ACC112 (cell line): Measurements from ENCODE around the gene DOCK2.
"Not testable (repeated sequence)": the region's sequence is repeated elsewhere in the genome, so short reads cannot be mapped to it uniquely, and the experiment has no call there.

ENCODE experiments used
- H2AFZ ChIP-seq: fragments of 200-600 bp; sonication (generic); one replicate; pipeline ENCODE4 v1.6.0; 2017; ENCODE audit warnings: antibody characterized with exemption, low read length; ENCODE audit not compliant: unreplicated experiment
- H3K27ac ChIP-seq: fragments of 200-600 bp; sonication (generic); 2 replicates; pipeline ENCODE4 v1.5.1; 2014; ENCODE audit warnings: low read depth, mild to moderate bottlenecking, antibody characterized with exemption, low read length, moderate library complexity
- H3K27me3 ChIP-seq: fragments of 200-600 bp; sonication (generic); 2 replicates; pipeline ENCODE4 v1.6.1; 2014; ENCODE audit warnings: mild to moderate bottlenecking, antibody characterized with exemption, low read length, moderate library complexity, mixed read lengths; ENCODE audit not compliant: insufficient read depth
- H3K36me3 ChIP-seq: fragments of 200-600 bp; sonication (generic); 2 replicates; pipeline ENCODE4 v1.6.1; 2016; ENCODE audit warnings: mild to moderate bottlenecking, antibody characterized with exemption, low read length, moderate library complexity, mixed read lengths; ENCODE audit not compliant: insufficient read depth
- H3K4me1 ChIP-seq: fragments of 200-600 bp; sonication (generic); one replicate; pipeline ENCODE4 v1.6.1; 2016; ENCODE audit warnings: low read length, mixed read lengths; ENCODE audit not compliant: insufficient read depth, unreplicated experiment, control insufficient read depth
- H3K4me3 ChIP-seq: fragments of 200-600 bp; sonication (generic); 2 replicates; pipeline ENCODE4 v1.5.1; 2014; ENCODE audit warnings: mild to moderate bottlenecking, low read depth, low read length
- H3K79me2 ChIP-seq: fragments of 200-600 bp; sonication (generic); one replicate; pipeline ENCODE4 v1.6.0; 2016; ENCODE audit warnings: low read length; ENCODE audit not compliant: control insufficient read depth, unreplicated experiment, insufficient read depth

Gene DOCK2

GRCh38 chr5:169754737-169755136 lies 117.7 kb downstream of the DOCK2 start:
- Histone ChIP-seq H3K27me3 (no peaks in the 10 kb centered on the region), H2AFZ (no peak overlapping the region), H3K36me3 (0 out of 2 replicates have a peak, but pooled peaks cover 4% of the 10 kb centered on the region), H3K79me2 (no peaks in the 10 kb centered on the region), H3K4me1 (no peaks in the 10 kb centered on the region), H3K27ac (no peak overlapping the region), H3K4me3 (no peak overlapping the region)

GRCh38 chr5:169756071-169756765 lies 119.1 kb downstream of the DOCK2 start:
- Histone ChIP-seq H3K79me2 (no peaks in the 10 kb centered on the region), H3K27ac (no peak overlapping the region), H3K4me3 (no peak overlapping the region), H3K4me1 (no peaks in the 10 kb centered on the region), H3K27me3 (no peaks in the 10 kb centered on the region), H3K36me3 (0 out of 2 replicates have a peak, but pooled peaks cover 4% of the 10 kb centered on the region), H2AFZ (no peak overlapping the region)

GRCh38 chr5:169757016-169757415 lies 119.9 kb downstream of the DOCK2 start:
- Histone ChIP-seq H3K4me3 (no peak overlapping the region), H2AFZ (no peak overlapping the region), H3K27me3 (no peaks in the 10 kb centered on the region), H3K36me3 (no peaks in the 10 kb centered on the region), H3K79me2 (no peaks in the 10 kb centered on the region), H3K4me1 (no peaks in the 10 kb centered on the region), H3K27ac (no peak overlapping the region)

GRCh38 chr5:169758886-169759285 lies 121.8 kb downstream of the DOCK2 start:
- Histone ChIP-seq H3K36me3 (no peaks in the 10 kb centered on the region), H3K27ac (no peak overlapping the region), H3K27me3 (no peaks in the 10 kb centered on the region)

GRCh38 chr5:169760229-169760628 lies 123.2 kb downstream of the DOCK2 start:
- H3K27ac ChIP-seq, result no peak overlapping the region
- no peaks in the 10 kb centered on the region for H3K79me2 ChIP-seq
- H3K27me3 ChIP-seq, result no peaks in the 10 kb centered on the region
- no peak overlapping the region for H2AFZ ChIP-seq
- peaks cover 14% of the 10 kb centered on the region for H3K4me1 ChIP-seq
- no peak overlapping the region for H3K4me3 ChIP-seq
- H3K36me3 ChIP-seq, result no peaks in the 10 kb centered on the region

More at GRCh38 chr5:169758886-169759285, 121.8 kb downstream of the DOCK2 start:
- Histone ChIP-seq H3K79me2 (no peaks in the 10 kb centered on the region), H3K4me1 (peaks cover 14% of the 10 kb centered on the region), H2AFZ (no peak overlapping the region), H3K4me3 (no peak overlapping the region)

GRCh38 chr5:169762338-169763095 lies 125.4 kb downstream of the DOCK2 start:
- Histone ChIP-seq H3K36me3 (no peaks in the 10 kb centered on the region), H3K27me3 (no peaks in the 10 kb centered on the region), H3K27ac (no peak overlapping the region), H3K4me3 (no peak overlapping the region), H3K79me2 (no peaks in the 10 kb centered on the region), H2AFZ (peak overlapping the region; percentile 46), H3K4me1 (peaks cover 14% of the 10 kb centered on the region)

- Histone ChIP-seq H3K36me3 (no peaks in the 10 kb centered on the region), H3K79me2 (no peaks in the 10 kb centered on the region), H2AFZ (no peak overlapping the region), H3K4me1 (peaks cover 14% of the 10 kb centered on the region), H3K27me3 (no peaks in the 10 kb centered on the region), H3K27ac (no peak overlapping the region), H3K4me3 (no peak overlapping the region)
Measured at GRCh38 chr5:169763376-169764017, 126.4 kb downstream of the DOCK2 start.

GRCh38 chr5:169764018-169764378 lies 126.9 kb downstream of the DOCK2 start:
- no peaks in the 10 kb centered on the region for H3K79me2 ChIP-seq
- H3K36me3 ChIP-seq, result no peaks in the 10 kb centered on the region
- H3K4me1 ChIP-seq, result peaks cover 14% of the 10 kb centered on the region

GRCh38 chr5:169765176-169765996 lies 128.3 kb downstream of the DOCK2 start:
- no peaks in the 10 kb centered on the region for H3K36me3 ChIP-seq
- no peaks in the 10 kb centered on the region for H3K79me2 ChIP-seq
- no peaks in the 10 kb centered on the region for H3K27me3 ChIP-seq
- H2AFZ ChIP-seq, result no peak overlapping the region
- H3K4me3 ChIP-seq, result no peak overlapping the region
- H3K27ac ChIP-seq, result no peak overlapping the region
- peaks cover 15% of the 10 kb centered on the region for H3K4me1 ChIP-seq

More at GRCh38 chr5:169764018-169764378, 126.9 kb downstream of the DOCK2 start:
- Histone ChIP-seq H3K27me3 (no peaks in the 10 kb centered on the region), H3K4me3 (no peak overlapping the region), H2AFZ (no peak overlapping the region), H3K27ac (no peak overlapping the region)

GRCh38 chr5:169766943-169767342 lies 129.9 kb downstream of the DOCK2 start:
- not testable (repeated sequence) for H2AFZ ChIP-seq, H3K79me2 ChIP-seq, H3K27me3 ChIP-seq, H3K27ac ChIP-seq, H3K36me3 ChIP-seq, H3K4me3 ChIP-seq
- H3K4me1 ChIP-seq, result peaks cover 25% of the 10 kb centered on the region
